ENCODE data around the gene TESPA1.

DNA sequence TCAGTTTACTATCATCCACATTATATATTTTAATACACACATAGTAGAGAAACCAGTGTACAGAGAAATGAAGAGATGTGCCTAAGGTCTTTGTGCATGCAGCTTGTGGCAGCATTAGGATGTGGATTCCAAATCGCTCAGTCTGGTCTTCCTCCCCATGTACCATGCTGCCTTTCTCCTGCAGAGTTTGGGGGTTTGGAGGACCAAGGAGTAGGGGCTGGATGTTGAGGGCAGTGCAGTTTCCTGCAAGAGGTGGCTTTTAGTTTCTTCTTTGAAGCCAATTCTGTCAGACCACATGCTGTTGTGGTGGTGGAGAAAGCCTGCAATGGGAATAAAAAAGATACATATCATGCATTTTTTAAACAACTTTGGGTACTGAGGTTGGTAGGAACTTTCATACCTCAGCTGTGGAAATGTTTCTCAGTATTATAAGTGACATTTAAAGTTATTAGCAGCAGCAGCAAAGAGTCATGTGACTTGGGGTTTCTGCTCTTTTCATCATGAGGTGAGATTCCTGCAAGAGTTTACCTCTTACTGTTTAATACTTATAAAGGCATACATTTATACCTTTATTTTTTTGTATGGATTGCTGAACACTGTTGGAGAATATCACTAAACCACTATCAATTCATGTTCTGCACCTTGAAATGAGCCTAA, 34.4 kb downstream of the TESPA1 start:
- TF ChIP-seq ZNF114 (CRISPR knock-in tag; IDR thresholded peaks at IDR 0.05) (no peak), ZNF331 (CRISPR knock-in tag; IDR thresholded peaks at IDR 0.05; ENCODE audit: low read depth) (no peak), EZH2phosphoT487 (IDR thresholded peaks at IDR 0.05; ENCODE audit: unreplicated experiment) (no peak), EZH2 (IDR thresholded peaks at IDR 0.05; ENCODE audit: low read depth, unreplicated experiment) (no peak), POLR2AphosphoS5 (IDR thresholded peaks at IDR 0.05; ENCODE audit: low read depth) (no peak), JUNB (IDR thresholded peaks at IDR 0.05; ENCODE audit: unreplicated experiment) (no peak), STAT1 (IDR thresholded peaks at IDR 0.05; ENCODE audit: unreplicated experiment) (no peak), ETS1 (IDR thresholded peaks at IDR 0.05) (no peak)
- TF ChIP-seq, protein P1, sequence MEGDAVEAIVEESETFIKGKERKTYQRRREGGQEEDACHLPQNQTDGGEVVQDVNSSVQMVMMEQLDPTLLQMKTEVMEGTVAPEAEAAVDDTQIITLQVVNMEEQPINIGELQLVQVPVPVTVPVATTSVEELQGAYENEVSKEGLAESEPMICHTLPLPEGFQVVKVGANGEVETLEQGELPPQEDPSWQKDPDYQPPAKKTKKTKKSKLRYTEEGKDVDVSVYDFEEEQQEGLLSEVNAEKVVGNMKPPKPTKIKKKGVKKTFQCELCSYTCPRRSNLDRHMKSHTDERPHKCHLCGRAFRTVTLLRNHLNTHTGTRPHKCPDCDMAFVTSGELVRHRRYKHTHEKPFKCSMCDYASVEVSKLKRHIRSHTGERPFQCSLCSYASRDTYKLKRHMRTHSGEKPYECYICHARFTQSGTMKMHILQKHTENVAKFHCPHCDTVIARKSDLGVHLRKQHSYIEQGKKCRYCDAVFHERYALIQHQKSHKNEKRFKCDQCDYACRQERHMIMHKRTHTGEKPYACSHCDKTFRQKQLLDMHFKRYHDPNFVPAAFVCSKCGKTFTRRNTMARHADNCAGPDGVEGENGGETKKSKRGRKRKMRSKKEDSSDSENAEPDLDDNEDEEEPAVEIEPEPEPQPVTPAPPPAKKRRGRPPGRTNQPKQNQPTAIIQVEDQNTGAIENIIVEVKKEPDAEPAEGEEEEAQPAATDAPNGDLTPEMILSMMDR (conservative IDR thresholded peaks at IDR 0.05; ENCODE audit: low read depth in 2 of 2), result no peak
- TF ChIP-seq, protein P2, sequence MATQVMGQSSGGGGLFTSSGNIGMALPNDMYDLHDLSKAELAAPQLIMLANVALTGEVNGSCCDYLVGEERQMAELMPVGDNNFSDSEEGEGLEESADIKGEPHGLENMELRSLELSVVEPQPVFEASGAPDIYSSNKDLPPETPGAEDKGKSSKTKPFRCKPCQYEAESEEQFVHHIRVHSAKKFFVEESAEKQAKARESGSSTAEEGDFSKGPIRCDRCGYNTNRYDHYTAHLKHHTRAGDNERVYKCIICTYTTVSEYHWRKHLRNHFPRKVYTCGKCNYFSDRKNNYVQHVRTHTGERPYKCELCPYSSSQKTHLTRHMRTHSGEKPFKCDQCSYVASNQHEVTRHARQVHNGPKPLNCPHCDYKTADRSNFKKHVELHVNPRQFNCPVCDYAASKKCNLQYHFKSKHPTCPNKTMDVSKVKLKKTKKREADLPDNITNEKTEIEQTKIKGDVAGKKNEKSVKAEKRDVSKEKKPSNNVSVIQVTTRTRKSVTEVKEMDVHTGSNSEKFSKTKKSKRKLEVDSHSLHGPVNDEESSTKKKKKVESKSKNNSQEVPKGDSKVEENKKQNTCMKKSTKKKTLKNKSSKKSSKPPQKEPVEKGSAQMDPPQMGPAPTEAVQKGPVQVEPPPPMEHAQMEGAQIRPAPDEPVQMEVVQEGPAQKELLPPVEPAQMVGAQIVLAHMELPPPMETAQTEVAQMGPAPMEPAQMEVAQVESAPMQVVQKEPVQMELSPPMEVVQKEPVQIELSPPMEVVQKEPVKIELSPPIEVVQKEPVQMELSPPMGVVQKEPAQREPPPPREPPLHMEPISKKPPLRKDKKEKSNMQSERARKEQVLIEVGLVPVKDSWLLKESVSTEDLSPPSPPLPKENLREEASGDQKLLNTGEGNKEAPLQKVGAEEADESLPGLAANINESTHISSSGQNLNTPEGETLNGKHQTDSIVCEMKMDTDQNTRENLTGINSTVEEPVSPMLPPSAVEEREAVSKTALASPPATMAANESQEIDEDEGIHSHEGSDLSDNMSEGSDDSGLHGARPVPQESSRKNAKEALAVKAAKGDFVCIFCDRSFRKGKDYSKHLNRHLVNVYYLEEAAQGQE (IDR thresholded peaks at IDR 0.05; ENCODE audit: unreplicated experiment), result no peak

Data from GM23338 (cell line).